Neural progenitor cell (in vitro differentiated cells): Measurements from ENCODE around the gene RINL.

Source experiments
- EZH2 ChIP-seq: fragments of 200-600 bp; sonication (generic); IDR thresholded peaks from 2 replicates; pipeline ENCODE4 v1.6.1; 2017; ENCODE audit warnings: antibody characterized with exemption, mild to moderate bottlenecking, moderate library complexity
- TF ChIP-seq, protein P1 (sequence below): fragments of 200-600 bp; sonication (generic); IDR thresholded peaks from 2 replicates; pipeline ENCODE4 v1.5.1; 2017; ENCODE audit warnings: antibody characterized with exemption, mild to moderate bottlenecking

DNA sequence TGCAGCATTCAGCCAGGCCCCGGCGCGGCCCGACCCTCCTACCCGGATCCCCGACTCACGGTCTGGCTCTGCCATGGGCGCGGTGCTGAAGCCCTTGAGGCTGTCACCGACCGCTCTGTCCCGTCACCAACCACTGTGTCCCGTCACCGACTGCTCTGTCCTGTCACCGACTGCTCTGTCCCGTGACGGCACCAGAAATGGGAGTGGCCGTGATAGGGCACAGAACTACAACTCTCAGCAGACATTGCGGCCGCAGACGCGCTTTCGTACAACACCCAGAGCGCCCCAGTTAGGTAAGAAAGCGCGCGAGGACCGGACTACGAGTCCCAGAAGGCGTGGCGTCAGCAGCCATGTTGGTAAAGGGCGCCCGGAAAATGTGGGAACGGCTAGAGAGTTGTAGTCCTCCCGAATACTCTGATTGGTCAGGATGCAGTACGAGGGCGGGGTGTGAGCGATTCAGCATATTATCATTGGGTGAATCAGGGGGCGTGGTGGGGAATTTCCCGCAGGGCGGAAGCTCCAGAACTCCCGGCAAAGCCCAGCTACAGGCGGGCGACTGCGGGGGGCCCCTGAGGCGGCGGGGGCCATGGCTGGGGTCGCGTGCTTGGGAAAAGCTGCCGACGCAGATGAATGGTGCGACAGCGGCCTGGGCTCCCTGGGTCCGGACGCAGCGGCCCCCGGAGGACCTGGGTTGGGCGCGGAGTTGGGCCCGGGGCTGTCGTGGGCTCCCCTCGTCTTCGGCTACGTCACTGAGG lies 21.5 kb upstream of the RINL start, which contains the start of the genes NFKBIB and SIRT2:
- no peak for TF ChIP-seq EZH2
- TF ChIP-seq, protein P1, sequence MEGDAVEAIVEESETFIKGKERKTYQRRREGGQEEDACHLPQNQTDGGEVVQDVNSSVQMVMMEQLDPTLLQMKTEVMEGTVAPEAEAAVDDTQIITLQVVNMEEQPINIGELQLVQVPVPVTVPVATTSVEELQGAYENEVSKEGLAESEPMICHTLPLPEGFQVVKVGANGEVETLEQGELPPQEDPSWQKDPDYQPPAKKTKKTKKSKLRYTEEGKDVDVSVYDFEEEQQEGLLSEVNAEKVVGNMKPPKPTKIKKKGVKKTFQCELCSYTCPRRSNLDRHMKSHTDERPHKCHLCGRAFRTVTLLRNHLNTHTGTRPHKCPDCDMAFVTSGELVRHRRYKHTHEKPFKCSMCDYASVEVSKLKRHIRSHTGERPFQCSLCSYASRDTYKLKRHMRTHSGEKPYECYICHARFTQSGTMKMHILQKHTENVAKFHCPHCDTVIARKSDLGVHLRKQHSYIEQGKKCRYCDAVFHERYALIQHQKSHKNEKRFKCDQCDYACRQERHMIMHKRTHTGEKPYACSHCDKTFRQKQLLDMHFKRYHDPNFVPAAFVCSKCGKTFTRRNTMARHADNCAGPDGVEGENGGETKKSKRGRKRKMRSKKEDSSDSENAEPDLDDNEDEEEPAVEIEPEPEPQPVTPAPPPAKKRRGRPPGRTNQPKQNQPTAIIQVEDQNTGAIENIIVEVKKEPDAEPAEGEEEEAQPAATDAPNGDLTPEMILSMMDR, result no peak
